HepG2 (cell line): ENCODE measurements around the gene HINT2.

ENCODE experiments used
- CREB1 ChIP-seq, 2 experiments: fragments of 450-650 bp in 1 of 2; IDR thresholded peaks; 2 replicates each; pipeline ENCODE4 v1.6.1; 2016 to 2017; ENCODE audit warnings: control low read depth in 1 of 2, mild to moderate bottlenecking in 1 of 2, missing compliant biosample characterization in 1 of 2, missing genetic modification characterization in 1 of 2
- JARID2 ChIP-seq: sonication (generic); formaldehyde crosslinking; IDR thresholded peaks from 2 replicates; pipeline ENCODE4 v1.8.1; 2023; ENCODE audit warnings: missing genetic modification reagents, inconsistent platforms; ENCODE audit not compliant: insufficient replicate concordance
- NAIF1 ChIP-seq: sonication (generic); formaldehyde crosslinking; IDR thresholded peaks from 2 replicates; pipeline ENCODE4 v1.5.0; 2020; ENCODE audit warnings: mild to moderate bottlenecking, missing genetic modification reagents, borderline replicate concordance
- TCF7 ChIP-seq: sonication (generic); IDR thresholded peaks from 2 replicates; pipeline ENCODE4 v1.6.1; 2016; ENCODE audit warnings: antibody characterized with exemption, low read depth
- TF ChIP-seq, protein P1 (sequence below): sonication (generic); formaldehyde crosslinking; IDR thresholded peaks from 2 replicates; pipeline ENCODE4 v1.4.0; 2020; ENCODE audit warnings: missing genetic modification reagents
- TF ChIP-seq, protein P2 (sequence below), 2 experiments: fragments of 450-650 bp in 1 of 2; sonication (generic) in 1 of 2; formaldehyde crosslinking in 1 of 2; IDR thresholded peaks; 2 replicates each; pipeline versions ENCODE4 v1.6.1 to v1.8.0; 2016 to 2022; ENCODE audit warnings: antibody characterized with exemption in 1 of 2, mild to moderate bottlenecking in 1 of 2, missing genetic modification reagents in 1 of 2
- TF ChIP-seq, protein P3 (sequence below): sonication (generic); formaldehyde crosslinking; IDR thresholded peaks from 2 replicates; pipeline ENCODE4 v1.5.1; 2020; ENCODE audit warnings: mild to moderate bottlenecking, missing genetic modification reagents

DNA sequence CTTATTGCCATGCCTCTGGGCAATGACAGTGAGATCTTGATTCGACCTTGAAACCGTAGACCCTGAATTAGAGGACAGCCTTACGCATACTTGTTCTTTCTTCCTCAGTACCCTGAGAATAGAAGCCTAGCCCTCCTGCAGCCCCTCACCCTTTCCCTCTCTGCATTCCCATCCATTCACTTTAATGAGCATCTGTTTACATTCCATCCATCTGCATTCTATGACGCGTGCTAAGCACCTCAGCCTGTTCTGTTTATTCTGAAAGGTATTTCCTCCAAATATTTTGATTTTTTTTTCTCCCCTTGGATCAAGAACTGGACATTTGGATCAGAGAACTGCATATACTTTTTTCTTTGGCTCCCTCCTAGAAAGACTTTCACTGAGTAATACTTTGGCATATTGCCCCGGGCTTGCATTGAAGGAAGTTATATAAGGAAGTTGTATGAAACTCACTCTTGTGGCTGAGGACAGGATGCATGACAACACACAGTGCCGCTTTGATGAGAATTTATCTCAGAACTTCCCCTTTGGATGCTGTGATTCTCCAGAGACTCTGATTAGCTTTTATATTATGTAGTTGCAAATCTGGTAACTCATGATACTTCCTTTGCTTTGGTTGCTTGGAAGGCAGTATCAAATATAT lies 29.9 kb upstream of the HINT2 start:
- TF ChIP-seq JARID2 (no peak), CREB1 (IDR thresholded peaks at IDR 0.05) (no peak), CREB1 (CRISPR knock-in tag; IDR thresholded peaks at IDR 0.05) (no peak), TCF7 (no peak), NAIF1 (CRISPR knock-in tag) (no peak)
- TF ChIP-seq, protein P1, sequence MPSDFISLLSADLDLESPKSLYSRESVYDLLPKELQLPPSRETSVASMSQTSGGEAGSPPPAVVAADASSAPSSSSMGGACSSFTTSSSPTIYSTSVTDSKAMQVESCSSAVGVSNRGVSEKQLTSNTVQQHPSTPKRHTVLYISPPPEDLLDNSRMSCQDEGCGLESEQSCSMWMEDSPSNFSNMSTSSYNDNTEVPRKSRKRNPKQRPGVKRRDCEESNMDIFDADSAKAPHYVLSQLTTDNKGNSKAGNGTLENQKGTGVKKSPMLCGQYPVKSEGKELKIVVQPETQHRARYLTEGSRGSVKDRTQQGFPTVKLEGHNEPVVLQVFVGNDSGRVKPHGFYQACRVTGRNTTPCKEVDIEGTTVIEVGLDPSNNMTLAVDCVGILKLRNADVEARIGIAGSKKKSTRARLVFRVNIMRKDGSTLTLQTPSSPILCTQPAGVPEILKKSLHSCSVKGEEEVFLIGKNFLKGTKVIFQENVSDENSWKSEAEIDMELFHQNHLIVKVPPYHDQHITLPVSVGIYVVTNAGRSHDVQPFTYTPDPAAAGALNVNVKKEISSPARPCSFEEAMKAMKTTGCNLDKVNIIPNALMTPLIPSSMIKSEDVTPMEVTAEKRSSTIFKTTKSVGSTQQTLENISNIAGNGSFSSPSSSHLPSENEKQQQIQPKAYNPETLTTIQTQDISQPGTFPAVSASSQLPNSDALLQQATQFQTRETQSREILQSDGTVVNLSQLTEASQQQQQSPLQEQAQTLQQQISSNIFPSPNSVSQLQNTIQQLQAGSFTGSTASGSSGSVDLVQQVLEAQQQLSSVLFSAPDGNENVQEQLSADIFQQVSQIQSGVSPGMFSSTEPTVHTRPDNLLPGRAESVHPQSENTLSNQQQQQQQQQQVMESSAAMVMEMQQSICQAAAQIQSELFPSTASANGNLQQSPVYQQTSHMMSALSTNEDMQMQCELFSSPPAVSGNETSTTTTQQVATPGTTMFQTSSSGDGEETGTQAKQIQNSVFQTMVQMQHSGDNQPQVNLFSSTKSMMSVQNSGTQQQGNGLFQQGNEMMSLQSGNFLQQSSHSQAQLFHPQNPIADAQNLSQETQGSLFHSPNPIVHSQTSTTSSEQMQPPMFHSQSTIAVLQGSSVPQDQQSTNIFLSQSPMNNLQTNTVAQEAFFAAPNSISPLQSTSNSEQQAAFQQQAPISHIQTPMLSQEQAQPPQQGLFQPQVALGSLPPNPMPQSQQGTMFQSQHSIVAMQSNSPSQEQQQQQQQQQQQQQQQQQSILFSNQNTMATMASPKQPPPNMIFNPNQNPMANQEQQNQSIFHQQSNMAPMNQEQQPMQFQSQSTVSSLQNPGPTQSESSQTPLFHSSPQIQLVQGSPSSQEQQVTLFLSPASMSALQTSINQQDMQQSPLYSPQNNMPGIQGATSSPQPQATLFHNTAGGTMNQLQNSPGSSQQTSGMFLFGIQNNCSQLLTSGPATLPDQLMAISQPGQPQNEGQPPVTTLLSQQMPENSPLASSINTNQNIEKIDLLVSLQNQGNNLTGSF (CRISPR knock-in tag), result no peak
- TF ChIP-seq, protein P2, sequence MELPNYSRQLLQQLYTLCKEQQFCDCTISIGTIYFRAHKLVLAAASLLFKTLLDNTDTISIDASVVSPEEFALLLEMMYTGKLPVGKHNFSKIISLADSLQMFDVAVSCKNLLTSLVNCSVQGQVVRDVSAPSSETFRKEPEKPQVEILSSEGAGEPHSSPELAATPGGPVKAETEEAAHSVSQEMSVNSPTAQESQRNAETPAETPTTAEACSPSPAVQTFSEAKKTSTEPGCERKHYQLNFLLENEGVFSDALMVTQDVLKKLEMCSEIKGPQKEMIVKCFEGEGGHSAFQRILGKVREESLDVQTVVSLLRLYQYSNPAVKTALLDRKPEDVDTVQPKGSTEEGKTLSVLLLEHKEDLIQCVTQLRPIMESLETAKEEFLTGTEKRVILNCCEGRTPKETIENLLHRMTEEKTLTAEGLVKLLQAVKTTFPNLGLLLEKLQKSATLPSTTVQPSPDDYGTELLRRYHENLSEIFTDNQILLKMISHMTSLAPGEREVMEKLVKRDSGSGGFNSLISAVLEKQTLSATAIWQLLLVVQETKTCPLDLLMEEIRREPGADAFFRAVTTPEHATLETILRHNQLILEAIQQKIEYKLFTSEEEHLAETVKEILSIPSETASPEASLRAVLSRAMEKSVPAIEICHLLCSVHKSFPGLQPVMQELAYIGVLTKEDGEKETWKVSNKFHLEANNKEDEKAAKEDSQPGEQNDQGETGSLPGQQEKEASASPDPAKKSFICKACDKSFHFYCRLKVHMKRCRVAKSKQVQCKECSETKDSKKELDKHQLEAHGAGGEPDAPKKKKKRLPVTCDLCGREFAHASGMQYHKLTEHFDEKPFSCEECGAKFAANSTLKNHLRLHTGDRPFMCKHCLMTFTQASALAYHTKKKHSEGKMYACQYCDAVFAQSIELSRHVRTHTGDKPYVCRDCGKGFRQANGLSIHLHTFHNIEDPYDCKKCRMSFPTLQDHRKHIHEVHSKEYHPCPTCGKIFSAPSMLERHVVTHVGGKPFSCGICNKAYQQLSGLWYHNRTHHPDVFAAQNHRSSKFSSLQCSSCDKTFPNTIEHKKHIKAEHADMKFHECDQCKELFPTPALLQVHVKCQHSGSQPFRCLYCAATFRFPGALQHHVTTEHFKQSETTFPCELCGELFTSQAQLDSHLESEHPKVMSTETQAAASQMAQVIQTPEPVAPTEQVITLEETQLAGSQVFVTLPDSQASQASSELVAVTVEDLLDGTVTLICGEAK (IDR thresholded peaks at IDR 0.05), result no peak
- TF ChIP-seq, protein P2 (CRISPR knock-in tag; IDR thresholded peaks at IDR 0.05), result no peak
- TF ChIP-seq, protein P3, sequence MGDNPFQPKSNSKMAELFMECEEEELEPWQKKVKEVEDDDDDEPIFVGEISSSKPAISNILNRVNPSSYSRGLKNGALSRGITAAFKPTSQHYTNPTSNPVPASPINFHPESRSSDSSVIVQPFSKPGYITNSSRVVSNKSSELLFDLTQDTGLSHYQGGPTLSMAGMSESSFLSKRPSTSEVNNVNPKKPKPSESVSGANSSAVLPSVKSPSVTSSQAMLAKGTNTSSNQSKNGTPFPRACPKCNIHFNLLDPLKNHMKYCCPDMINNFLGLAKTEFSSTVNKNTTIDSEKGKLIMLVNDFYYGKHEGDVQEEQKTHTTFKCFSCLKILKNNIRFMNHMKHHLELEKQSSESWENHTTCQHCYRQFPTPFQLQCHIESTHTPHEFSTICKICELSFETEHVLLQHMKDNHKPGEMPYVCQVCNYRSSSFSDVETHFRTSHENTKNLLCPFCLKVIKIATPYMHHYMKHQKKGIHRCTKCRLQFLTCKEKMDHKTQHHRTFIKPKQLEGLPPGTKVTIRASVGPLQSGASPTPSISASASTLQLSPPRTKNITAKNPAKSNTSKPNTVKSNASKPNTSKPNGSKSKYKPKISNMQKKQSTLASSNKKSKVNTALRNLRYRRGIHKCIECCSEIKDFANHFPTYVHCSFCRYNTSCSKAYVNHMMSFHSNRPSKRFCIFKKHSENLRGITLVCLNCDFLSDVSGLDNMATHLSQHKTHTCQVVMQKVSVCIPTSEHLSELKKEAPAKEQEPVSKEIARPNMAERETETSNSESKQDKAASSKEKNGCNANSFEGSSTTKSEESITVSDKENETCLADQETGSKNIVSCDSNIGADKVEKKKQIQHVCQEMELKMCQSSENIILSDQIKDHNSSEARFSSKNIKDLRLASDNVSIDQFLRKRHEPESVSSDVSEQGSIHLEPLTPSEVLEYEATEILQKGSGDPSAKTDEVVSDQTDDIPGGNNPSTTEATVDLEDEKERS, result no peak
